HUES48 (cell line): ENCODE measurements around the gene ATP1A2.

ENCODE experiments used
- H3K27ac ChIP-seq: one replicate; pipeline ENCODE4 v1.7.0; 2013; ENCODE audit warnings: low read depth, low read length, inconsistent platforms
- H3K27me3 ChIP-seq: 2 replicates; pipeline ENCODE4 v1.6.1; 2013; ENCODE audit warnings: mild to moderate bottlenecking, low read length; ENCODE audit not compliant: control insufficient read depth, insufficient read depth
- H3K36me3 ChIP-seq: 2 replicates; pipeline ENCODE4 v1.6.1; 2013; ENCODE audit warnings: low read length; ENCODE audit not compliant: control insufficient read depth, insufficient read depth
- H3K4me1 ChIP-seq: 2 replicates; pipeline ENCODE4 v1.6.1; 2013; ENCODE audit warnings: mild to moderate bottlenecking, low read length; ENCODE audit not compliant: control insufficient read depth, insufficient read depth
- H3K4me3 ChIP-seq: 2 replicates; pipeline ENCODE4 v1.5.1; 2013; ENCODE audit warnings: mild to moderate bottlenecking, low read depth, low read length
- H3K9ac ChIP-seq: 2 replicates; pipeline ENCODE4 v1.6.1; 2013; ENCODE audit warnings: mild to moderate bottlenecking, low read depth, low read length, moderate library complexity
- H3K9me3 ChIP-seq: 2 replicates; pipeline ENCODE4 v1.6.1; 2013; ENCODE audit warnings: low read length; ENCODE audit not compliant: control insufficient read depth, insufficient read depth

The ATP1A2 gene

GRCh38 chr1:160134791-160135572 is 19.4 kb downstream of the ATP1A2 start:
- Histone ChIP-seq H3K27me3 (no peaks in the 10 kb centered on the region), H3K9ac (no peak overlapping the region), H3K27ac (no peak overlapping the region), H3K36me3 (peaks cover 58% of the 10 kb centered on the region), H3K4me3 (no peak overlapping the region), H3K9me3 (no peaks in the 10 kb centered on the region), H3K4me1 (no peaks in the 10 kb centered on the region)

- no peaks in the 10 kb centered on the region for H3K27me3 ChIP-seq
- H3K27ac ChIP-seq: no peak overlapping the region
- H3K4me1 ChIP-seq: no peaks in the 10 kb centered on the region
- no peaks in the 10 kb centered on the region for H3K9me3 ChIP-seq
- H3K4me3 ChIP-seq: no peak overlapping the region
- no peak overlapping the region for H3K9ac ChIP-seq
- H3K36me3 ChIP-seq: peaks cover 46% of the 10 kb centered on the region
Measured at GRCh38 chr1:160136121-160136925, 20.8 kb downstream of the ATP1A2 start.

- Histone ChIP-seq H3K9me3 (no peaks in the 10 kb centered on the region), H3K27ac (no peak overlapping the region), H3K27me3 (no peaks in the 10 kb centered on the region), H3K9ac (no peak overlapping the region), H3K4me1 (no peaks in the 10 kb centered on the region), H3K4me3 (no peak overlapping the region), H3K36me3 (peaks cover 46% of the 10 kb centered on the region)
Measured at GRCh38 chr1:160136926-160137200, 21.3 kb downstream of the ATP1A2 start.

GRCh38 chr1:160137216-160137862 is 21.8 kb downstream of the ATP1A2 start:
- Histone ChIP-seq H3K4me1 (no peaks in the 10 kb centered on the region), H3K27ac (no peak overlapping the region), H3K36me3 (peaks cover 47% of the 10 kb centered on the region)

GRCh38 chr1:160139840-160140239 is 24.3 kb downstream of the ATP1A2 start:
- peaks cover 40% of the 10 kb centered on the region for H3K36me3 ChIP-seq
- H3K9ac ChIP-seq: no peak overlapping the region
- no peaks in the 10 kb centered on the region for H3K27me3 ChIP-seq
- H3K4me3 ChIP-seq: no peak overlapping the region
- H3K27ac ChIP-seq: no peak overlapping the region
- no peaks in the 10 kb centered on the region for H3K9me3 ChIP-seq
- H3K4me1 ChIP-seq: peaks cover 2% of the 10 kb centered on the region; the same call in 1 of the 2 replicates

More at GRCh38 chr1:160137216-160137862, 21.8 kb downstream of the ATP1A2 start:
- no peak overlapping the region for H3K4me3 ChIP-seq
- H3K9me3 ChIP-seq: no peaks in the 10 kb centered on the region
- H3K27me3 ChIP-seq: no peaks in the 10 kb centered on the region
- no peak overlapping the region for H3K9ac ChIP-seq

- Histone ChIP-seq H3K4me3 (no peak overlapping the region), H3K27me3 (no peaks in the 10 kb centered on the region), H3K9me3 (no peaks in the 10 kb centered on the region), H3K9ac (no peak overlapping the region), H3K36me3 (peaks cover 11% of the 10 kb centered on the region), H3K4me1 (peaks cover 5% of the 10 kb centered on the region; the same call in 1 of the 2 replicates), H3K27ac (no peak overlapping the region)
Measured at GRCh38 chr1:160143695-160144094, 28.1 kb downstream of the ATP1A2 start.

- H3K9ac ChIP-seq: no peak overlapping the region
- no peak overlapping the region for H3K27ac ChIP-seq
Measured at GRCh38 chr1:160144921-160145320, 29.4 kb downstream of the ATP1A2 start.

GRCh38 chr1:160146107-160146506 is 30.5 kb downstream of the ATP1A2 start:
- Histone ChIP-seq H3K4me3 (no peak overlapping the region), H3K9me3 (no peaks in the 10 kb centered on the region), H3K27me3 (no peaks in the 10 kb centered on the region), H3K4me1 (peaks cover 5% of the 10 kb centered on the region; the same call in 1 of the 2 replicates), H3K36me3 (peaks cover 7% of the 10 kb centered on the region; the same call in 1 of the 2 replicates), H3K27ac (no peak overlapping the region), H3K9ac (no peak overlapping the region)

More at GRCh38 chr1:160144921-160145320, 29.4 kb downstream of the ATP1A2 start:
- Histone ChIP-seq H3K4me3 (no peak overlapping the region), H3K9me3 (no peaks in the 10 kb centered on the region), H3K36me3 (peaks cover 7% of the 10 kb centered on the region), H3K4me1 (peaks cover 5% of the 10 kb centered on the region; the same call in 1 of the 2 replicates), H3K27me3 (no peaks in the 10 kb centered on the region)

- Histone ChIP-seq H3K9ac (no peak overlapping the region), H3K9me3 (no peaks in the 10 kb centered on the region), H3K27me3 (no peaks in the 10 kb centered on the region), H3K4me3 (no peak overlapping the region), H3K27ac (no peak overlapping the region), H3K4me1 (peaks cover 5% of the 10 kb centered on the region; the same call in 1 of the 2 replicates), H3K36me3 (no peaks in the 10 kb centered on the region)
Measured at GRCh38 chr1:160148121-160148520, 32.6 kb downstream of the ATP1A2 start.

GRCh38 chr1:160149233-160149632 is 33.7 kb downstream of the ATP1A2 start:
- no peaks in the 10 kb centered on the region for H3K36me3 ChIP-seq
- H3K27me3 ChIP-seq: no peaks in the 10 kb centered on the region
- H3K9me3 ChIP-seq: no peaks in the 10 kb centered on the region
- H3K4me1 ChIP-seq: peaks cover 5% of the 10 kb centered on the region; the same call in 1 of the 2 replicates
- no peak overlapping the region for H3K9ac ChIP-seq
- no peak overlapping the region for H3K4me3 ChIP-seq
- no peak overlapping the region for H3K27ac ChIP-seq
